CD8-positive, alpha-beta memory T cell (primary cell): ENCODE data around the gene IRF1. TPM values are rescaled to one million over a fixed set of nuclear protein-coding genes. Genes with fewer than 3 reads are reported as not detected.
A peak's percentile ranks its signal among the peaks of the same experiment; 100 is the strongest.

Experiments
- CTCF ChIA-PET: fragments of 350-600 bp; sonication (Branson Sonifier 250); formaldehyde crosslinking; loops from one replicate; lab custom pipeline; 2021; ENCODE audit warnings: antibody characterized with exemption; lab: Charles Lee
- POLR2A ChIA-PET: fragments of 350-600 bp; sonication (Branson Sonifier 250); formaldehyde crosslinking; loops from one replicate; lab custom pipeline; 2021; ENCODE audit warnings: antibody characterized with exemption; lab: Charles Lee
- DNase-seq, 5 donors: peaks; one replicate each; pipeline versions ENCODE4 v3.0.0 to v3.0.0-alpha.2; 2020 to 2022; ENCODE audit warnings: mixed read lengths in 1 of 5
- H3K27ac ChIP-seq: one replicate; pipeline ENCODE4 v1.7.0; 2013; ENCODE audit warnings: low read depth, mild to moderate bottlenecking, low read length, moderate library complexity
- H3K27me3 ChIP-seq: 2 replicates; pipeline ENCODE4 v1.7.0; 2013; ENCODE audit warnings: low read length, mild to moderate bottlenecking; ENCODE audit not compliant: insufficient read depth, poor library complexity, severe bottlenecking
- H3K36me3 ChIP-seq: 2 replicates; pipeline ENCODE4 v1.7.0; 2013; ENCODE audit warnings: mild to moderate bottlenecking, low read length, moderate library complexity; ENCODE audit not compliant: insufficient read depth
- H3K4me1 ChIP-seq: 2 replicates; pipeline ENCODE4 v1.7.0; 2013; ENCODE audit warnings: mild to moderate bottlenecking, low read length, moderate library complexity; ENCODE audit not compliant: insufficient read depth
- H3K4me3 ChIP-seq: 2 replicates; pipeline ENCODE4 v1.7.0; 2013; ENCODE audit warnings: mild to moderate bottlenecking, low read length
- H3K9me3 ChIP-seq: 2 replicates; pipeline ENCODE4 v1.7.0; 2013; ENCODE audit warnings: mild to moderate bottlenecking, low read length
- H3K27ac Mint-ChIP-seq, 8 donors: one replicate each; pipeline ENCODE4 v1.8.0; 2020 to 2021; ENCODE audit warnings: mixed read lengths in 8 of 8, mild to moderate bottlenecking in 6 of 8, inconsistent platforms in 3 of 8, moderate library complexity in 3 of 8
- H3K27me3 Mint-ChIP-seq, 2 donors: one replicate each; pipeline ENCODE4 v1.8.0; 2020 to 2021; ENCODE audit warnings: mixed read lengths in 2 of 2, mild to moderate bottlenecking in 1 of 2, moderate library complexity in 1 of 2
- H3K36me3 Mint-ChIP-seq, 3 donors: one replicate each; pipeline ENCODE4 v1.8.0; 2020 to 2021; ENCODE audit warnings: mixed read lengths in 3 of 3, inconsistent platforms in 1 of 3, mild to moderate bottlenecking in 1 of 3
- H3K4me1 Mint-ChIP-seq, 3 donors: one replicate each; pipeline ENCODE4 v1.8.0; 2020 to 2021; ENCODE audit warnings: mixed read lengths in 3 of 3, inconsistent platforms in 1 of 3, mild to moderate bottlenecking in 1 of 3
- H3K4me3 Mint-ChIP-seq, 7 donors: one replicate each; pipeline ENCODE4 v1.8.0; 2020 to 2021; ENCODE audit warnings: mixed read lengths in 7 of 7, mild to moderate bottlenecking in 6 of 7, moderate library complexity in 4 of 7, inconsistent platforms in 2 of 7
- H3K9me3 Mint-ChIP-seq, 5 donors: one replicate each; pipeline ENCODE4 v1.8.0; 2020 to 2022; ENCODE audit warnings: mixed read lengths in 5 of 5, mild to moderate bottlenecking in 3 of 5, moderate library complexity in 2 of 5, inconsistent platforms in 1 of 5
- polyA plus RNA-seq: library from polyadenylated mRNA; unstranded; fragments of 300-500 nt; fragmentation: Illumina TruSeq; gene quantifications from one replicate; pipeline ENCODE4 v1.2.3, GENCODE V29; 2021
- total RNA-seq, 2 experiments: library from RNA; stranded (reverse); gene quantifications; one replicate each; pipeline ENCODE4 v1.2.3, GENCODE V29; 2021

IRF1 gene
- total and polyA plus RNA-seq, 3 experiments from 2014 or later, result 115 to 204 (median 121) TPM

- ChIA-PET POLR2A (interaction anchor here (0.7 to 16.3 kb wide), 5 partner anchors 11 to 58 kb away, joined by 3 to 182 read pairs (median 4); no protein-coding TSS in a partner anchor), CTCF (interaction anchor here (1.1 to 13.7 kb wide), 7 partner anchors 10 to 59 kb away, joined by 3 to 222 read pairs (median 6); partner anchors contain the start of gene IRF1)
- peak overlapping the region; percentile 87 to 100 (median 98) for H3K27ac Mint-ChIP-seq
- H3K36me3 Mint-ChIP-seq, result peaks cover 0 to 24% (median 11%) of the 10 kb centered on the region in 3 donors
- Histone ChIP-seq H3K27me3 (no peaks in the 10 kb centered on the region), H3K9me3 (no peaks in the 10 kb centered on the region), H3K36me3 (no peaks in the 10 kb centered on the region), H3K4me1 (peaks cover 93% of the 10 kb centered on the region), H3K4me3 (no peak overlapping the region), H3K27ac (no peak overlapping the region)
- peak overlapping the region in 4 of 7 donors; percentile 17 to 69 (median 58) for H3K4me3 Mint-ChIP-seq
- no peaks in the 10 kb centered on the region for H3K9me3 Mint-ChIP-seq
- DNase-seq, result no peak
- H3K27me3 Mint-ChIP-seq, result peaks cover 0 to 4% of the 10 kb centered on the region in 2 donors
- peaks cover 91 to 100% (median 99%) of the 10 kb centered on the region in 3 donors for H3K4me1 Mint-ChIP-seq
Measured at GRCh38 chr5:132469380-132470009, 21.1 kb downstream of the IRF1 start.

GRCh38 chr5:132468656-132469379, 21.8 kb downstream of the IRF1 start:
- no peaks in the 10 kb centered on the region for H3K27me3 ChIP-seq
- no peaks in the 10 kb centered on the region for H3K36me3 ChIP-seq
- DNase-seq, result no peak
- peak overlapping the region in 3 of 7 donors; percentile 9 to 38 (median 33) for H3K4me3 Mint-ChIP-seq
- POLR2A ChIA-PET, result interaction anchor here (0.7 to 16.3 kb wide), 3 partner anchors 12 to 35 kb away, joined by 3 to 182 read pairs (median 4); no protein-coding TSS in a partner anchor
- peak overlapping the region; percentile 27 to 100 (median 98) for H3K27ac Mint-ChIP-seq
- H3K36me3 Mint-ChIP-seq, result peaks cover 0 to 28% (median 11%) of the 10 kb centered on the region in 3 donors
- H3K4me1 Mint-ChIP-seq, result peaks cover 92 to 100% (median 99%) of the 10 kb centered on the region in 3 donors
- CTCF ChIA-PET, result interaction anchor here (1.2 to 13.7 kb wide), 7 partner anchors 11 to 54 kb away, joined by 3 to 222 read pairs (median 6); partner anchors contain the start of gene IRF1
- no peak overlapping the region for H3K4me3 ChIP-seq
- H3K27me3 Mint-ChIP-seq, result peaks cover 0 to 3% of the 10 kb centered on the region in 2 donors
- H3K9me3 ChIP-seq, result no peaks in the 10 kb centered on the region
- no peaks in the 10 kb centered on the region for H3K9me3 Mint-ChIP-seq
- H3K27ac ChIP-seq, result no peak overlapping the region
- H3K4me1 ChIP-seq, result peaks cover 93% of the 10 kb centered on the region

- DNase-seq, result no peak
- ChIA-PET CTCF (interaction anchor here (0.9 to 6.1 kb wide), 17 partner anchors 12 to 98 kb away, joined by 3 to 103 read pairs (median 11); partner anchors contain the start of genes IRF1 and SLC22A5), POLR2A (interaction anchor here (0.9 to 4.9 kb wide), 13 partner anchors 11 to 56 kb away, joined by 3 to 114 read pairs (median 10); partner anchors contain the start of gene IRF1)
- Histone ChIP-seq H3K4me1 (peaks cover 97% of the 10 kb centered on the region), H3K4me3 (peak overlapping the region; percentile 57), H3K27ac (peak overlapping the region; percentile 64), H3K9me3 (no peaks in the 10 kb centered on the region), H3K27me3 (no peaks in the 10 kb centered on the region), H3K36me3 (no peaks in the 10 kb centered on the region)
- H3K4me3 Mint-ChIP-seq, result peak overlapping the region; percentile 36 to 92 (median 76)
- peaks cover 0 to 28% (median 11%) of the 10 kb centered on the region in 3 donors for H3K36me3 Mint-ChIP-seq
- H3K4me1 Mint-ChIP-seq, result peaks cover 96 to 100% (median 99%) of the 10 kb centered on the region in 3 donors
- H3K27me3 Mint-ChIP-seq, result no peaks in the 10 kb centered on the region
- no peaks in the 10 kb centered on the region for H3K9me3 Mint-ChIP-seq
- H3K27ac Mint-ChIP-seq, result peak overlapping the region; percentile 87 to 100 (median 98)
Measured at GRCh38 chr5:132467287-132467984, 23.1 kb downstream of the IRF1 start.

- H3K27ac ChIP-seq, result peak overlapping the region; percentile 64
- ChIA-PET POLR2A (interaction anchor here (0.9 to 4.9 kb wide), 15 partner anchors 11 to 55 kb away, joined by 3 to 114 read pairs (median 9); partner anchors contain the start of gene IRF1), CTCF (interaction anchor here (0.7 to 6.1 kb wide), 22 partner anchors 8 to 98 kb away, joined by 3 to 103 read pairs (median 6); partner anchors contain the start of genes IRF1 and SLC22A5)
- Mint-ChIP-seq H3K27ac (peak overlapping the region; percentile 87 to 100 (median 98)), H3K36me3 (peaks cover 5 to 30% (median 15%) of the 10 kb centered on the region in 3 donors), H3K4me1 (peaks cover 98 to 100% (median 99%) of the 10 kb centered on the region in 3 donors), H3K9me3 (no peaks in the 10 kb centered on the region), H3K4me3 (peak overlapping the region; percentile 72 to 92 (median 82)), H3K27me3 (no peaks in the 10 kb centered on the region)
- H3K27me3 ChIP-seq, result no peaks in the 10 kb centered on the region
- peak; percentile 63 to 88 (median 78) for DNase-seq
- H3K36me3 ChIP-seq, result no peaks in the 10 kb centered on the region
- H3K4me3 ChIP-seq, result peak overlapping the region; percentile 57
- H3K9me3 ChIP-seq, result no peaks in the 10 kb centered on the region
- H3K4me1 ChIP-seq, result peaks cover 95% of the 10 kb centered on the region
Measured at GRCh38 chr5:132466433-132467286, 23.9 kb downstream of the IRF1 start.

GRCh38 chr5:132465059-132465707, 25.4 kb downstream of the IRF1 start:
- peak overlapping the region; percentile 22 for H3K27ac ChIP-seq
- no peaks in the 10 kb centered on the region for H3K9me3 ChIP-seq
- H3K27me3 ChIP-seq, result no peaks in the 10 kb centered on the region
- H3K4me1 ChIP-seq, result peaks cover 95% of the 10 kb centered on the region
- Mint-ChIP-seq H3K27ac (peak overlapping the region; percentile 87 to 100 (median 98)), H3K4me3 (peak overlapping the region; percentile 70 to 92 (median 76)), H3K9me3 (no peaks in the 10 kb centered on the region), H3K4me1 (peaks cover 96 to 100% (median 99%) of the 10 kb centered on the region in 3 donors), H3K27me3 (no peaks in the 10 kb centered on the region), H3K36me3 (peaks cover 8 to 31% (median 18%) of the 10 kb centered on the region in 3 donors)
- ChIA-PET CTCF (interaction anchor here (1.0 to 6.1 kb wide), 17 partner anchors 7 to 58 kb away, joined by 3 to 103 read pairs (median 11); partner anchors contain the start of gene IRF1), POLR2A (interaction anchor here (0.9 to 4.9 kb wide), 9 partner anchors 9 to 96 kb away, joined by 4 to 114 read pairs (median 36); partner anchors contain the start of genes IRF1 and SLC22A5)
- H3K4me3 ChIP-seq, result peak overlapping the region; percentile 57
- no peaks in the 10 kb centered on the region for H3K36me3 ChIP-seq
- no peak for DNase-seq

GRCh38 chr5:132464156-132464939, 26.2 kb downstream of the IRF1 start:
- Histone ChIP-seq H3K27me3 (no peaks in the 10 kb centered on the region), H3K4me3 (peak overlapping the region; percentile 57), H3K9me3 (no peaks in the 10 kb centered on the region), H3K4me1 (peaks cover 95% of the 10 kb centered on the region), H3K36me3 (no peaks in the 10 kb centered on the region), H3K27ac (peak overlapping the region; percentile 22)
- Mint-ChIP-seq H3K9me3 (no peaks in the 10 kb centered on the region), H3K27ac (peak overlapping the region; percentile 87 to 100 (median 98)), H3K27me3 (no peaks in the 10 kb centered on the region), H3K4me1 (peaks cover 96 to 100% (median 99%) of the 10 kb centered on the region in 3 donors), H3K4me3 (peak overlapping the region; percentile 70 to 92 (median 78)), H3K36me3 (peaks cover 9 to 32% (median 12%) of the 10 kb centered on the region in 3 donors)
- CTCF ChIA-PET, result interaction anchor here (1.0 to 6.1 kb wide), 15 partner anchors 8 to 58 kb away, joined by 3 to 103 read pairs (median 11); partner anchors contain the start of gene IRF1
- POLR2A ChIA-PET, result interaction anchor here (0.6 to 4.9 kb wide), 11 partner anchors 8 to 95 kb away, joined by 3 to 114 read pairs (median 12); partner anchors contain the start of genes IRF1 and SLC22A5
- DNase-seq, result peak in 2 of 5 donors; percentile 26 to 28
